GM19238 (cell line): Measurements from ENCODE around the gene CBS.
"Not testable (repeated sequence)": the region's sequence is repeated elsewhere in the genome, so short reads cannot be mapped to it uniquely, and the experiment has no call there.

Experiments used
- DNase-seq: peaks from one replicate; pipeline ENCODE4 v3.0.0; 2011; ENCODE audit warnings: low spot score; ENCODE audit not compliant: insufficient read length

The CBS gene

DNA sequence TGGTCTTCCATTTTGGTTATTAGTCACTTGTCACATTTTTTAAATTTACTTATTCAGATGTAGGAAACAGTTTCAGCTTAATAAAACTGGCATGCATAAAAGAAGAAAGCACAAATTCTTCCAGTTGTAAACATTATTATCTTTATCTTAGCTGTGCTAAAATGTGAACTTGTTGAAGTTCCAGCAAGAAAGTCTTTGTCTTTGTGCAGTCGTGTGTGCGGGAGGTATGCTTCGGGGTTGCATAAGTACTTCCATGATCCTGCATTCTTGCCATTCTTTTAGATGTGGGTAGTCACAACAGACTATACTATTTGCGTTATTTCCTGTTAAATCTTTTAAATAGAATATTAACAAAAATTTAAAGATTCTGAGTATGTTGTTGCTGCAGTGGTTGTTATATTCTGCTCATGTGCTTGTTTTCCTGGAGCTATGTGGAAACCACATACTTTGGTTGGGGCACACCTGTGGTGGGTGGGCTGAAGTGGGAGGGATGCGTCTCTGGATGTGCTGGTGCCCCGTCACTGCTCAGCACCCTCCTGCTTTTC lies 49.9 kb downstream of the CBS start:
- DNase-seq, result no peak

DNA sequence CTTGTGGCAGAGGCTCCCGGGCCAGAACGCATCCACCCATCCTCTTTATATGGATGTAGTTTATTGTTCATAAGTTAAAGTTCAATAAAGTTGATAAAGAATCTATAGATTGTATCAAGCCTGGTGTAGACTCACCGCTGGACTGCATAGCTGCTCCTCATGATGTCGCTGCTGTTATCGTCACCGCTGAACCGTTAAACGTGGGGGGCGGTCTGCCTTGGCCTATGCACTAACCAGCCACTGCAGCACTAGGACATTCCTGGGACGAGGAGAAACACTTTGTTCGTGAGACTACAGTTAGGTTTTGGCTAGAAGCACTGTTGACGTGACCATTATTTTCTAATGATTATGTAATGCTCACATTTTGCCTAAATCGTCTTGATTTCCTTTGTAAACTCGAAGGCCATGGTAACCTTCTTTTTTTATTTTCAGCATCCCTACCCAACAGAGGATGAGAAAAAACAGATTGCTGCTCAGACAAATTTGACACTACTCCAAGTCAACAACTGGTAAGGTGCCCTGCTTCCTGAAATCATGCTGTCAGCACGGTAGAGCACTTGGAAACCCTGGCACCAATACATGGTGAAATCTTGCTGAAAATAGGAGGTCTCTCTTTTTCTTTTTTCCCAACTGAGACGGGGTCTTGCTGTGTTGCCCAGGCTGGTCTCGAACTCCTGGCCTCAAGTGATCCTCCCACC lies 51.0 kb downstream of the CBS start:
- no peak for DNase-seq

DNA sequence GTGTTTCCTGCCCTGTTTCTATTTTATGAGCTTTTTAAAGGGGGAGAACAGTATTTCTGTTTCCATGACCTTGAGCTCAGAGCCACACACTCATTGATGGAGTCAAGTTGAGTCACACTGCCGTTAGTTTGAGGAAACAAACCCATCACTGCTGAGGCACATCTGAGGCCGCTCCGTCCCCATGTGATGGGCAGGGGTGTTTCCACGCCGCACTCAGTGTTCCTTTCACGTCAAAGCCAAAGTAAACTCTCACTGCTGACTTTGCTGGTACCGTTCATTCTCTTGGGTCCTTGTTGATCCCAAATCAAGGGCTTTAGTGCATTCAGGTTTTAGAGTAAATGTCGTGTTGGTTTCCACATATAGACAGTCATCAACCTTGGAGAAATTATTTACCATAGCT lies 52.5 kb downstream of the CBS start:
- no peak for DNase-seq

DNA sequence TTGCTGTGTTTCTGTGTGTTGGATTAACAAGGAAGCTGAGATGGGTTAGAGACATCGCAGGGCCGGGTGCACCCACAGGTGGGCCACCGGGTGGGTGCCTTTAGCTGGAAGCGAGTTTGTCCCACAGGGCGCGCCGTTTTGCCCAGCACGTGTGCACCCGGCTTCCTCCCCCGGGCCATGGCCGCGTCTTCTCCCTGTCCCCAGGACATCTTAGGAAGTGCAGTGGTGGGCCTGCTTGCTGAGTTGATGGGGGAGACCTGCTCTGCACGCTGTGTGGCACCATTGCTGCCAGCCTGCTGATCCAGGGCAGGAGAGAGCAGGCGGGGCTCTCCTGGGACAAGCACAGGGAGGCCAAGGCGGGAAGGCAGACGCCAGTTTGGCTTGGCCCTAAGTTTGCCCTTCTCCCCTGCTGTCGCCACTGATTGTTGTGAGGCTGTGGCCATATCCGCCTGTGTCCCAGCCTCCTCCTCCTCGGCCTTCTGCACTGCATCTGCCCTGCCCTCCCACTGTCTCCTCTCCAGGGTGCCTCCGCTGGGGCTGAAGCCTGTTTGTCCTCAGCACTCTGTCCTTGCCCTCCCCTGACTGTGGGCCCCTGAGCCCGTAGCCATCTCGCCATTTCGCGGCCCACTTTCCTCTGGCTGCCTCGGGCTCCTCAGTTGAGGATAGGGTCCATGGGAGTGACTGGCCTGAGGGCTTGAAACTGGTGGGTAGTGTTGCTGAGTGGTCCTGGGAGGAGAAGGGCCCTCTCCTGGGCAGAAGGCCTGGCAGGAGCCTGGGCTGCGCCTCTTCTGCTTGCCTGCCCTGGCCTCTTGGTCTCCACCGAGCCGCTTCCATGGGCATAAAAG lies 53.7 kb downstream of the CBS start:
- DNase-seq, result no peak

DNA sequence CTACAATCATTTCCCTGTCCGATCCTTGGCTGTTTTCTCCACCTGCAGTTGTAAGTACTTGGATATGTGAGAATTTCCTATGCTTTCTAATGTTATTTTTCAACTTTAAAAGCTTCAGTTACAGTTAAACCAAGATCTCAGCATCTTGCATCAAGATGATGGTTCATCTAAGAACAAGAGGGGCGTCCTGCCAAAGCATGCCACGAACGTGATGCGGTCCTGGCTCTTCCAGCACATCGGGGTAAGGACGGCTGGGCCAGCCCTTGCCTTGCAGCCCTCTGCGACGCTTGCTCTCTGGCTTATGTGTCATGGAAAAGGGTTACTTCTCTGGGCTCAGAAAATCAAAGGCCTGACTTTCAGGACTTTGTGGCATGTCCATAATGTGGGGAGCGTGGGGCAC lies 54.4 kb downstream of the CBS start:
- DNase-seq, result no peak

DNA sequence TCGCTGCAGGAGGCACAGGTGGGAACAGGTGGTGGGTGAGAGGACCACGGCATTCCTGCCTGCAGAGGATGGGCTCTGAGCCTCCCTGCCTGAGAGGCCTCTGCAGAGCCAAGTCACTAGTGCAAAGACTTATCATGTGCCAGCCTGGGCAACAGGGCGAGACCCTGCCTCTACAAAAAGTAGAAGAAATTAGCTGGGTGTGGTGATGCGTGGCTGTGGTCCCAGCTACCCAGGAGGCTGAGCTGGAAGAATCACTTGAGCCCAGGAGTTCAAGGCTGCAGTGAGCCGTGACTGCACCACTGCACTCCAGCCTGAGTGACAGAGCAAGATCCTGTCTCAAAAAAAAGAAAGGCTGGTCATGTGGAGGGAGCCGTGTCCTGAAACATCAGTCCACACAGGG lies 54.9 kb downstream of the CBS start:
- DNase-seq, result no peak

DNA sequence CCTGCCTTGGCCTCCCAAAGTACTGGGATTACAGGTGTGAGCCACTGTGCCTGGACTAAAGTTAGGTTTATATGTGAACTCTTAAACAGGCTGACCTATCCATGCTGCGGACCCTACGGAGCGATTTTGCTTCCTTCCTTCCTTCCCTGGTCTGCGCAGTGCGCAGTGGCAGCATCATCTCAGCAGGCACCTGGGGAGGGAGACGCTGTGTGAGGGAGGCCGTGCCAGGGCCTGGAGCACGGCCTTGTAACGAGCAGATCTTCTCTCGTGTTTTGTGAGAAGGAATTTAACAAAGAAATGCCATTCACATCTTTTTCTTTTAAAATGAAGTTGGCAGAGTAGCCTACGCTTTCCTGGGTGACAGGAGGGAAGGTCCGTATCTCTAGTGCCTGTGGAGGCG lies 55.5 kb downstream of the CBS start:
- no peak for DNase-seq

DNA sequence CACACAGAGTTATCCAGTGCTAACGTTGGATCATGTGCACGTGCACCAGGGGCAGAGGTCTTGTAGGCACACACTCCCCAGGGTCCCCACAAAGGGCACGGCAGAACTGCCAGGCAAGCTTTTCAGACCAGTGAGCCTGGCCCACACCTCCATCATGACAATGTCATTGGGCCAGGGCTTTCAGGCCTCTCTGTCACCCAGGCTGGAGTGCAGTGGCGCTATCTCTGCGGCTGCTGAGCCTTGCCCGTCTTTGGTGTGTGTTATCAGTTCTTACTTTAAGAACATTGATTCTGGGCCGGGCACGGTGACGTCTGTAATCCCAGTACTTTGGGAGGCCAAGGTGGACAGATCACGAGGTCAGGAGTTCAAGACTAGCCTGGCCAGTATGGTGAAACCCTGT lies 57.1 kb downstream of the CBS start:
- DNase-seq, result no peak

DNA sequence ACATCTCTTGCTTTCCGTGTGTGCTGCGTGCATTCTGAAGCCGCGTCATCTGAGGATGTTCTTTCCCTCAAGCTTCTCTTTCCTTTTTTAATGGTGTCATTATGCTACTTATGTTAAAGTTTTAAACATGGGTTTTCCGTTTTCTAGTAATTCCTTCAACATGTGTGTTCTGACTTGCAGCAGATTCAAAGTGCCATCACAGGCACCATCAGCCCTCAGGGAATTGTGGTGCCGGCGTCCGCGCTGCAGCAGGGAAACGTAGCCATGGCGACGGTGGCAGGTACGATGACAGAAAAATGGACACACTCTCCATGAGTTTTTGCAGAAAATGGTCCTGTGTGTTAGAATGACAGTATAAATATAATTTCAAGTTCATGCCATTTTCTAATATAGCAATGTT lies 58.9 kb downstream of the CBS start:
- DNase-seq, result no peak

DNA sequence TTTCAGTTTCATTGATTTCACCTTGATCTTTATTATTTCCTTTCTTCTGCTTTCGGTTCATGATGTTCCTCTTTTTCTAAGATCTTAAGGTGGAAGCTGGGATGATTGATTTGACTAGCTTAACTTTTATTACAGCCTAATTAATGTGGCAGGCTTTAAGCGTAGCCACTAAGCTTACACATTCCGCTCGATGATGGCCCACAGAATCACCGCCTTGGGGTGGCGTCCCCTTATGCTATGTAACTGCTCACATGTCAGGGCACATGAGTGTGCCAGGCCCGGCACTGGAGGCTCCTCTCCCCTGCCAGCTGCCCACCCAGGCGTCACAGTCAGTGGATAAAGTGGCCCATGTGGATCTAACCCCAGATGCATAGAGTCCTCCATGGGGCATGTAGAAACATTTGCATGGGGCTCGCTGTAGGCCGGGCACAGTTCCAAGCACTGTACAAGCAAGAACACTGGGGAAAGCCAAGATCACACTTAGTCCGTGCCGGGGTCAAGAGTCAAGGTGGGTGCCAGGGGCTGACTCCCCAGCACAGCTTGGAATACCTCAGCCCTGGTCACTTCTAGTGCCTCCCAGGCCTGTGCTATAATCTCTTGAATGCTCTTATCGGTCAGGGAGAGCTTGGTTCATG lies 59.6 kb downstream of the CBS start:
- peak; percentile 15 for DNase-seq

DNA sequence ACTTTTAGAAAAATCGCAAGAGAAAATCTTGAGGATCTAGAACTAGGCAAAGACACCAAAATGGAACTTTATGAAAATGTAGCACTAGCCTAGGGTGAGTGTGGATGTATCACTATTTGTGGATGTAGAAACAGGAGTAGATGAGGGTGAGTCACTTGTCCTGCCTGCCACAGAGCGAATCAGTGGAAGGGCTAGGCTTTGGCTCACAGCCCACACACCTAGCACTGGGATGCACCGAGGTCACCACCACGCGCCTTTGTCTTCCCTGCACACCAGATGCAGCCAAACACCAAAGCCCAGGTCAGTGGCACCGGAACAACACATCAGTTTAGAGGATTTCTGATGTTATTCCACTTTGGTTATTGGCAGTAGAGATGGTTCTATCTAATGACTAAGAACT lies 63.0 kb downstream of the CBS start:
- no peak for DNase-seq

DNA sequence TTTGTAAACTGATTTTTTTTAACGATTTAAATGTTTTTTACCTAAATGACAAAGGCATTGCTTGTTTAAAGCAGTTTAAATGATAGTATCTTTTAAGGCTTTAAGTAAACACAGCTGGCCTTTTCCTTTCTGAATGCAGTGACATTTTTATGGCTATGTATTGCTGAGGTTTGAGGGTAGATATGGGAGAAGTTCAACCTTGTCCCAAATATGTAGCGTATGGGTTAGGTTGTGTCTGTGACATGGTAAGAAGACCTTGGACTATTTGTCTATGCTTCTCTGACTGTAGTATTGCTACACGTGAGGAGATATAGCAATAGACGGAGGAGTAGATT lies 68.8 kb downstream of the CBS start:
- no peak for DNase-seq

DNA sequence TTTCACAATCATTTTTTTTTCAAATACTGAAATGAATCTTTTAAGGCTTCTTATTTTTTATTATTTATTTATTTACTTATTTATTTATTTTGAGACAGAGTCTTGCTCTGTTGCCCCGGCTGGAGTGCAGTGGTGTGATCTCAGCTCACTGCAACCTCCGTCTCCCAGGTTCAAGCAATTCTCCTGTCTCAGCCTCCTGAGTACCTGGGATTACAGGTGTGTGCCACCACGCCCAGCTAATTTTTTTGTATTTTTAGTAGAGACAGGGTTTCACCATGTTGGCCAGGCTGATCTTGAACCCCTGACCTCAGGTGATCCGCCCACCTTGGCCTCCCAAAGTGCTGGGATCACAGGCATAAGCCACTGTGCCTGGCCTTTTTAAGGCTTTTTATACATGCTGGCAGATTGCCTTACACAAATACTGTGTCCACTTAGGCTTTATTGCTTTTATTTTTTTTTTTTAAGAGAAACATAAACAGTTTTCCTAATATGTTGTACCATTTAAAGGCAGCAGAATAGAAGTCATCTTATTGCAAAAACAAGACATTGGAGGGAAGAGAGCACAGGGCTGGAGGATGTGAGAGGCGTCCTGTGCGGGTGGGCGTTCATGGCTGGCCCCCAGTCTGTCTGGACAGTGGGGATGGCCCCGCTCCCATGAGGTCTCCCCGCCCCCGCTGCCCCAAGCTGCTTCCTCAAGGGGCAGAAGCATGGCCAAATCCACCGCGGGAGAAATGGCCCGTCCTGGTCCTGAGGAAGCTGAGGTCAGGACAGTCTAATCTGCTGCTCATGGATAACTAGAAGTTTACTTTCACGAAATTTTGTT lies 69.4 kb downstream of the CBS start:
- DNase-seq, result not testable (repeated sequence)

DNA sequence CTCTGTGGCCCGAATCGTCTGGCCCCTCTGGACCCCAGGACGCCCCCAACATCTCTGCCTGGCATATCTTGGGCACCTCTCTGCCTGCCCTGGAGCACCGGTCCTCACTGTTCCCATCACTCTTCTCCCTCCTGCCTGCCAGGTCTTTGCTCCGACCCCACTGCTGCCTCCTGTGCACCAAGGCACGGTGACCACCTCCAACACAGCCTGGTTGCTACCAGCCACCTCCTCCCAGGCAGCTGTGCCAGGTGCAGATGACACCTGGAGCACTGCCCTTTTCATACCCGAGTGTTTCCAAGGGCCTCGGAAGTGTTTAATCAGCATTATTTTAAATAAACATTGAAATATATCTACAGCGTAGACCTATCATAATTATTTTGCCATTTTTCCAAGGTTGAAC lies 70.0 kb downstream of the CBS start:
- no peak for DNase-seq

DNA sequence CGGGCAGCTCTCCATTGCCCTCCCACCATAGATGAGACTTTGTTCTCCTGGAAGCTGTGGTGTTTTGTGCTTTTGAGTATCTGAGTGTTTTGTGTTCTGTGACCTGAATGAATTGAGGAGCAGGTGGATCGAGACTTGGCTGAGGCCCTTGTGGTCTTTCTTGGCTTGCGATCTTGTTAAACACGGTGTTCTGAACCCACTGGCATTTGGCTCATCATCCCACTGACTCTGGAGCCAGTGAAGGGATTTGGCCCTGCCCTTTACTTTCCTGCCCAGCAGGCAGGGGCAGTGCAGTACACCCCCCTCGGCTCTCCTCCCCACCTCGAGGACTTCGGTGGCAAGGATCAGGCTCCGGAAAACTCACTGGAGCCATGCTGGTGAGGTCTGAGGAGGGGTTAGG lies 70.7 kb downstream of the CBS start:
- no peak for DNase-seq
